H1 (cell line): Measurements from ENCODE around the gene CPXM1. TPM values are rescaled to one million over a fixed set of nuclear protein-coding genes. Genes with fewer than 3 reads are reported as not detected.

ENCODE experiments used
- CTCF ChIA-PET: fragments of 300-600 bp; sonication (Branson Sonifier 250); formaldehyde crosslinking; loops from one replicate; lab custom pipeline; 2021; ENCODE audit not compliant: partially characterized antibody; lab: Charles Lee
- POLR2A ChIA-PET: fragments of 300-600 bp; sonication (Branson Sonifier 250); formaldehyde crosslinking; loops from one replicate; lab custom pipeline; 2021; ENCODE audit warnings: inconsistent platforms; ENCODE audit not compliant: partially characterized antibody; lab: Charles Lee
- DNase-seq, 2 experiments: peaks; one replicate each; pipeline versions ENCODE4 v3.0.0 to v3.0.0-alpha.2; 2010 to 2022; ENCODE audit warnings: low spot score in 2 of 2, low read depth in 1 of 2, mixed read lengths in 1 of 2
- FAIRE-seq: peaks from 2 replicates; lab custom pipeline; 2011; peaks lifted over from hg19 to GRCh38; lab: Jason Lieb, UNC
- H2AFZ ChIP-seq: 2 replicates; pipeline ENCODE4 v1.8.1; 2012; ENCODE audit warnings: low read length, inconsistent platforms
- H2AK5ac ChIP-seq: 2 replicates; pipeline ENCODE4 v1.6.1; 2013; ENCODE audit warnings: low read depth, low read length
- H2BK120ac ChIP-seq: replicated peaks from 2 replicates; pipeline ENCODE3; 2013; ENCODE audit warnings: low read depth, low read length, inconsistent platforms
- H2BK12ac ChIP-seq: 2 replicates; pipeline ENCODE4 v1.6.1; 2013; ENCODE audit warnings: low read depth, low read length
- H2BK15ac ChIP-seq: 2 replicates; pipeline ENCODE4 v1.6.1; 2013; ENCODE audit warnings: low read length
- H2BK20ac ChIP-seq: 2 replicates; pipeline ENCODE4 v1.6.1; 2013; ENCODE audit warnings: low read length
- H2BK5ac ChIP-seq: 2 replicates; pipeline ENCODE4 v1.6.1; 2013; ENCODE audit warnings: low read depth, low read length
- H3K14ac ChIP-seq: 2 replicates; pipeline ENCODE4 v1.6.1; 2013; ENCODE audit warnings: inconsistent platforms; ENCODE audit not compliant: insufficient read length
- H3K18ac ChIP-seq: 2 replicates; pipeline ENCODE4 v1.6.1; 2013; ENCODE audit warnings: low read length; ENCODE audit errors: extremely low read depth
- H3K23ac ChIP-seq: 2 replicates; pipeline ENCODE4 v1.6.1; 2013; ENCODE audit warnings: inconsistent platforms; ENCODE audit not compliant: insufficient read length
- H3K23me2 ChIP-seq: 2 replicates; pipeline ENCODE4 v1.6.1; 2013; ENCODE audit warnings: low read depth, low read length
- H3K27ac ChIP-seq: 2 replicates; pipeline ENCODE4 v1.6.1; 2011; ENCODE audit warnings: low read depth, low read length, inconsistent platforms
- H3K27me3 ChIP-seq, 4 experiments: replicated peaks in 1 of 4; 1 replicate in 1 of 4; 2 replicates in 3 of 4; pipeline versions ENCODE4 v1.6.1 to v1.8.1; 2011 to 2013; ENCODE audit warnings: low read length in 3 of 4, mild to moderate bottlenecking in 3 of 4, inconsistent platforms in 2 of 4, mixed read lengths in 2 of 4, moderate library complexity in 1 of 4; ENCODE audit not compliant: control insufficient read depth in 3 of 4, insufficient read depth in 3 of 4; ENCODE audit errors: extremely low read depth in 1 of 4
- H3K36me3 ChIP-seq, 4 experiments: 2 replicates each; pipeline versions ENCODE4 v1.6.1 to v1.8.1; 2011 to 2013; ENCODE audit warnings: mild to moderate bottlenecking in 4 of 4, low read length in 3 of 4, moderate library complexity in 2 of 4, control low read depth in 1 of 4, inconsistent platforms in 1 of 4; ENCODE audit not compliant: insufficient read depth in 4 of 4, control insufficient read depth in 2 of 4
- H3K4ac ChIP-seq: replicated peaks from 2 replicates; pipeline ENCODE3; 2013; ENCODE audit warnings: low read length, low read depth, mixed read lengths, inconsistent platforms; ENCODE audit not compliant: insufficient read length
- H3K4me1 ChIP-seq, 4 experiments: replicated peaks in 1 of 4; 1 replicate in 1 of 4; 2 replicates in 3 of 4; pipeline versions ENCODE4 v1.6.1 to v1.8.1; 2011 to 2013; ENCODE audit warnings: low read length in 3 of 4, inconsistent platforms in 2 of 4, mixed read lengths in 1 of 4; ENCODE audit not compliant: insufficient read depth in 4 of 4, control insufficient read depth in 3 of 4
- H3K4me2 ChIP-seq, 2 experiments: 2 replicates each; pipeline versions ENCODE4 v1.6.1 to v1.8.1; 2011 to 2013; ENCODE audit warnings: low read depth in 2 of 2, low read length in 2 of 2, control low read depth in 1 of 2, inconsistent platforms in 1 of 2, mild to moderate bottlenecking in 1 of 2; ENCODE audit not compliant: insufficient read depth in 1 of 2
- H3K4me3 ChIP-seq, 4 experiments: fragments of 200-600, 300-600 bp in 1 of 4; sonication (generic), shearing (Covaris generic), sonication (Bioruptor Twin) in 1 of 4; 2 replicates each; pipeline versions ENCODE4 v1.5.1 to v1.8.1; 2011 to 2016; ENCODE audit warnings: low read length in 4 of 4, low read depth in 3 of 4, control low read depth in 2 of 4, inconsistent platforms in 2 of 4, mild to moderate bottlenecking in 2 of 4, mixed read lengths in 1 of 4, moderate library complexity in 1 of 4; ENCODE audit not compliant: insufficient read depth in 2 of 4; ENCODE audit errors: extremely low read depth in 1 of 4
- H3K56ac ChIP-seq: replicated peaks from 2 replicates; pipeline ENCODE3; 2013; ENCODE audit warnings: low read depth, mild to moderate bottlenecking, mixed read lengths, low read length, inconsistent platforms; ENCODE audit not compliant: insufficient read length
- H3K79me1 ChIP-seq: 2 replicates; pipeline ENCODE4 v1.6.1; 2013; ENCODE audit warnings: low read depth, low read length, control low read depth
- H3K79me2 ChIP-seq, 2 experiments: 2 replicates each; pipeline versions ENCODE4 v1.6.1 to v1.8.1; 2012 to 2013; ENCODE audit warnings: low read length in 2 of 2, mild to moderate bottlenecking in 2 of 2, inconsistent platforms in 1 of 2; ENCODE audit not compliant: insufficient read depth in 2 of 2, control insufficient read depth in 1 of 2
- H3K9ac ChIP-seq, 4 experiments: replicated peaks in 1 of 4; 1 replicate in 1 of 4; 2 replicates in 3 of 4; pipeline versions ENCODE4 v1.6.1 to v1.8.1; 2011 to 2013; ENCODE audit warnings: low read depth in 3 of 4, low read length in 3 of 4, control low read depth in 2 of 4, mild to moderate bottlenecking in 2 of 4, moderate library complexity in 2 of 4, inconsistent platforms in 1 of 4; ENCODE audit errors: extremely low read depth in 1 of 4
- H3K9me3 ChIP-seq, 2 experiments: 2 replicates each; pipeline versions ENCODE4 v1.6.1 to v1.8.1; 2012 to 2013; ENCODE audit warnings: mild to moderate bottlenecking in 2 of 2, moderate library complexity in 2 of 2, control low read depth in 1 of 2, inconsistent platforms in 1 of 2, low read depth in 1 of 2, low read length in 1 of 2, mixed read lengths in 1 of 2; ENCODE audit not compliant: insufficient read depth in 2 of 2
- H4K20me1 ChIP-seq, 2 experiments: replicated peaks in 1 of 2; 2 replicates each; pipeline versions ENCODE3 to v1.8.1; 2011 to 2013; ENCODE audit warnings: inconsistent platforms in 2 of 2, low read length in 2 of 2, mild to moderate bottlenecking in 1 of 2; ENCODE audit not compliant: insufficient read depth in 2 of 2, control insufficient read depth in 1 of 2
- H4K5ac ChIP-seq: 2 replicates; pipeline ENCODE4 v1.6.1; 2013; ENCODE audit warnings: low read length, low read depth, mixed read lengths, inconsistent platforms; ENCODE audit not compliant: insufficient read length
- H4K8ac ChIP-seq: 2 replicates; pipeline ENCODE4 v1.8.0; 2013; ENCODE audit warnings: mild to moderate bottlenecking, moderate library complexity, low read length, inconsistent platforms; ENCODE audit not compliant: insufficient read depth; ENCODE audit errors: extremely low read depth
- H4K91ac ChIP-seq: replicated peaks from 2 replicates; pipeline ENCODE3; 2013; ENCODE audit warnings: low read length, mixed read lengths, inconsistent platforms; ENCODE audit not compliant: insufficient read length
- BRCA1 ChIP-seq: IDR thresholded peaks from 2 replicates; pipeline ENCODE4 v1.6.1; 2012; ENCODE audit warnings: low read depth, low read length, improper control_type of control experiment
- CHD1 ChIP-seq: IDR thresholded peaks from 2 replicates; pipeline ENCODE4 v1.6.1; 2012; ENCODE audit warnings: low read depth, low read length, improper control_type of control experiment
- RAD21 ChIP-seq, 2 experiments: IDR thresholded peaks in 1 of 2; conservative IDR thresholded peaks in 1 of 2; 2 replicates each; pipeline ENCODE4 v1.6.1; 2011; ENCODE audit warnings: low read depth in 2 of 2, low read length in 2 of 2, improper control_type of control experiment in 1 of 2, inconsistent platforms in 1 of 2, mild to moderate bottlenecking in 1 of 2, moderate library complexity in 1 of 2
- WGBS, 2 experiments: shearing (Covaris generic) in 1 of 2; methylation state at CpG; one replicate each; pipeline versions ENCODE4 v1.1.6 to v1.1.7; 2013 to 2015; ENCODE audit warnings: low lambda C conversion rate in 2 of 2, mixed read lengths in 2 of 2, inconsistent platforms in 1 of 2, low coverage in 1 of 2, missing lambda C conversion rate in 1 of 2; ENCODE audit not compliant: insufficient replicate concordance in 2 of 2, insufficient coverage in 1 of 2, insufficient read length in 1 of 2; ENCODE audit errors: extremely low coverage in 1 of 2, missing lambda C conversion rate in 1 of 2; 5-methylcytosine and 5-hydroxymethylcytosine counted together
- polyA plus RNA-seq, 7 experiments: library from polyadenylated mRNA; depleted of rRNA in 3 of 7; stranded (reverse) in 5 of 7; unstranded in 2 of 7; fragments of >200 nt in 5 of 7; fragments of 200-250 nt in 2 of 7; gene quantifications; 1 replicate in 5 of 7; 2 replicates in 1 of 7; 4 replicates in 1 of 7; pipeline versions ENCODE4 v1.2.1 to v1.2.3, GENCODE V29; 2011 to 2013; ENCODE audit warnings: missing spikeins in 2 of 7, mixed read lengths in 2 of 7
- total RNA-seq: library from RNA; stranded (reverse); fragmentation: NEBNext Ultra II Directional; extraction: Animal tissue kit (Norgen Biotek cat#: 25700); gene quantifications from 2 replicates; pipeline ENCODE4 v1.2.1, GENCODE V29; 2021
- TF ChIP-seq, protein P1 (sequence below): IDR thresholded peaks from 2 replicates; pipeline ENCODE4 v1.6.1; 2012; ENCODE audit warnings: inconsistent platforms
- TF ChIP-seq, protein P2 (sequence below), 3 experiments: IDR thresholded peaks; 1 replicate in 2 of 3; 2 replicates in 1 of 3; pipeline versions ENCODE4 v1.5.1 to v1.6.1; 2011; ENCODE audit warnings: low read length in 3 of 3, mild to moderate bottlenecking in 3 of 3, inconsistent platforms in 2 of 3, low read depth in 1 of 3, moderate library complexity in 1 of 3; ENCODE audit not compliant: insufficient read depth in 1 of 3; ENCODE audit errors: control extremely low read depth in 1 of 3

CPXM1 gene
- total and polyA plus RNA-seq, 2 of the 8 experiments (the other 6 are each of a cell fraction or from before 2014, with no cell fraction given), result 31.3 to 81.9 TPM

DNA sequence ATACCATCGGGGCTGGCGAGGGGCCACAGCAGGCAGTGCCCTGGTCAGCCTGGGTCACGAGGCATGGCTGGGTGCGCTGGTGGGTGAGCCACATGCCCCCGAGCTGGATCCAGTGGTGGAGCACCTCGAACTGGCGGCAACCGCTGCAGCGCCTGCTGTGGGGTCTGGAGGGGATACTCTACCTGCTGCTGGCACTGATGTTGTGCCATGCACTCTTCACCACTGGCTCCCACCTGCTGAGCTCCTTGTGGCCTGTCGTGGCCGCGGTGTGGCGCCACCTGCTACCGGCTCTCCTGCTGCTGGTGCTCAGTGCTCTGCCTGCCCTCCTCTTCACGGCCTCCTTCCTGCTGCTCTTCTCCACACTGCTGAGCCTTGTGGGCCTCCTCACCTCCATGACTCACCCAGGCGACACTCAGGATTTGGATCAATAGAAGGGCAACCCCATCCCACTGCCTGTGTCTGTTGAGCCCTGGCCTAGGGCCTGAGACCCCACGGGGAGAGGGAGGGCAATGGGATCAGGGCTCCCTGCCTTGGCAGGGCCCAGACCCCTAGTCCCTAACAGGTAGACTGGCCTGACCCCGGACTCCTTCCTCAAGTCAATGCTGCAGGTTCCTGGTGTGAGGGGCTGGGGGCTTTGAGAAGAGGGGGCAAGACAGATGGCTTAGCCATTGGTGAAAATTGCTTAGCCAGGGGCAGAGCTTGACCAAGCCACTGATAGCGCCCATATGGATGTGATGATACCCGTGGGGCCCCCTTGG, 16.3 kb upstream of the CPXM1 start:
- no peak overlapping the region for H3K4ac ChIP-seq
- H3K36me3 ChIP-seq, result 0 out of 8 replicates have a peak, but pooled peaks cover 0 to 2% (median 0%) of the 10 kb centered on the region in 4 experiments
- H2BK20ac ChIP-seq, result no peak overlapping the region
- no peak overlapping the region for H3K27ac ChIP-seq
- H3K23me2 ChIP-seq, result peaks cover 3% of the 10 kb centered on the region; the same call in 1 of the 2 replicates
- H4K20me1 ChIP-seq, result no peaks in the 10 kb centered on the region
- no peak overlapping the region for H3K4me2 ChIP-seq
- TF ChIP-seq RAD21 (IDR thresholded peaks at IDR 0.05 in 1 of 2, conservative IDR thresholded peaks at IDR 0.05 in 1 of 2; ENCODE audit: low read depth in 2 of 2, low read length in 2 of 2) (peak; percentile 42 to 53), CHD1 (no peak), BRCA1 (no peak)
- TF ChIP-seq, protein P1, sequence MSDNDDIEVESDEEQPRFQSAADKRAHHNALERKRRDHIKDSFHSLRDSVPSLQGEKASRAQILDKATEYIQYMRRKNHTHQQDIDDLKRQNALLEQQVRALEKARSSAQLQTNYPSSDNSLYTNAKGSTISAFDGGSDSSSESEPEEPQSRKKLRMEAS, result 0 out of 2 replicates have a peak, but pooled peaks have one; percentile 14
- TF ChIP-seq, protein P2, sequence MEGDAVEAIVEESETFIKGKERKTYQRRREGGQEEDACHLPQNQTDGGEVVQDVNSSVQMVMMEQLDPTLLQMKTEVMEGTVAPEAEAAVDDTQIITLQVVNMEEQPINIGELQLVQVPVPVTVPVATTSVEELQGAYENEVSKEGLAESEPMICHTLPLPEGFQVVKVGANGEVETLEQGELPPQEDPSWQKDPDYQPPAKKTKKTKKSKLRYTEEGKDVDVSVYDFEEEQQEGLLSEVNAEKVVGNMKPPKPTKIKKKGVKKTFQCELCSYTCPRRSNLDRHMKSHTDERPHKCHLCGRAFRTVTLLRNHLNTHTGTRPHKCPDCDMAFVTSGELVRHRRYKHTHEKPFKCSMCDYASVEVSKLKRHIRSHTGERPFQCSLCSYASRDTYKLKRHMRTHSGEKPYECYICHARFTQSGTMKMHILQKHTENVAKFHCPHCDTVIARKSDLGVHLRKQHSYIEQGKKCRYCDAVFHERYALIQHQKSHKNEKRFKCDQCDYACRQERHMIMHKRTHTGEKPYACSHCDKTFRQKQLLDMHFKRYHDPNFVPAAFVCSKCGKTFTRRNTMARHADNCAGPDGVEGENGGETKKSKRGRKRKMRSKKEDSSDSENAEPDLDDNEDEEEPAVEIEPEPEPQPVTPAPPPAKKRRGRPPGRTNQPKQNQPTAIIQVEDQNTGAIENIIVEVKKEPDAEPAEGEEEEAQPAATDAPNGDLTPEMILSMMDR (IDR thresholded peaks at IDR 0.05; ENCODE audit: control extremely low read depth in 1 of 3, insufficient read depth in 1 of 3, low read depth in 1 of 3, low read length in 3 of 3), result peak; percentile 46 to 74 (median 70)
- H3K56ac ChIP-seq, result no peak overlapping the region
- FAIRE-seq (no peak), DNase-seq (peak in 1 of 2 experiments; percentile 66)
- no peaks in the 10 kb centered on the region for H3K79me1 ChIP-seq
- WGBS, 2 experiments, result 77% methylated on average over 18 of the region's 20 CpGs; no CpG with 5 or more reads in 1 of the 2 experiments
- H3K4me3 ChIP-seq, result no peak overlapping the region
- H2BK12ac ChIP-seq, result no peak overlapping the region
- peaks cover 15 to 33% (median 26%) of the 10 kb centered on the region in 4 experiments for H3K27me3 ChIP-seq
- no peak overlapping the region for H3K9ac ChIP-seq
- H3K4me1 ChIP-seq, result peaks cover 0 to 14% (median 9%) of the 10 kb centered on the region in 4 experiments; a peak in 6 of 7 replicates
- no peak overlapping the region for H2BK120ac ChIP-seq
- no peak overlapping the region for H2BK5ac ChIP-seq
- H4K91ac ChIP-seq, result no peak overlapping the region
- H2AK5ac ChIP-seq, result no peak overlapping the region
- H2AFZ ChIP-seq, result no peak overlapping the region
- H3K9me3 ChIP-seq, result 0 out of 4 replicates have a peak, but pooled peaks cover 0 to 7% of the 10 kb centered on the region in 2 experiments
- ChIA-PET POLR2A (interaction anchor here (1.1 kb wide), 1 partner anchor 350 kb away, joined by 3 read pairs; no protein-coding TSS in a partner anchor), CTCF (interaction anchor here (0.6 to 1.8 kb wide), 8 partner anchors 13 to 278 kb away, joined by 3 to 7 read pairs (median 4); partner anchors contain the start of gene CPXM1)
- H4K5ac ChIP-seq, result no peak overlapping the region
- no peak overlapping the region for H3K23ac ChIP-seq
- H3K79me2 ChIP-seq, result no peaks in the 10 kb centered on the region
- no peak overlapping the region for H3K14ac ChIP-seq
- H2BK15ac ChIP-seq, result no peak overlapping the region
- no peak overlapping the region for H3K18ac ChIP-seq
- H4K8ac ChIP-seq, result no peak overlapping the region
